Measurements from ENCODE around the gene ABLIM3. TPM values are rescaled to one million over a fixed set of nuclear protein-coding genes. Genes with fewer than 3 reads are reported as not detected.

Gene ABLIM3
- total and polyA plus RNA-seq, 10 of the 15 experiments (the other 5 are each of a cell fraction or from before 2014, with no cell fraction given): 0.03 TPM; not detected in 9

DNA sequence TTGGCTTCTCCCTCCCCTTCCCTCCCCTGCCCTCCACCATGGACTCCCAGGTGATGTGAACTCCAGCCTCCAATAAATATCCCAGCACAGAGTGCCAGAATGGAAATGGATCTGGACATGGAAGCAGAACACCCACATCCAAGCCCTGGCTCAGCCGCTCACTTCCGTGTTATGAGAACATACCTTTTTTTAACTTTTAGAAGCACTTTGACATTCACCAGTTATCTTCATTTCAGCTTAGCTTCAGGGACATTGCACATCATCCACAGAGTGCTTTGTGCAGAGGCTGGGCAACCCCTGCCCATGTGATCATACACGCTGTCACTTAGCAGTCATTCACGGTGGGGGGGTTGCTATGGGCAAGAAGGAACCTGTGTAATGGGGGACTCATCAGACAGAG lies 139.5 kb downstream of the ABLIM3 start:
- ChIA-PET RAD21 (ENCODE audit: unreplicated experiment) (no interaction called here), SMC1A (ENCODE audit: uncharacterized antibody, unreplicated experiment) (no interaction called here), CTCF (no interaction called here), POLR2A (no interaction called here)
- Histone ChIP-seq H3K4me1 (ENCODE audit: control insufficient read depth, insufficient read depth, low read length) (no peaks in the 10 kb centered on the region), H3K36me3 (ENCODE audit: control insufficient read depth in 2 of 2, insufficient read depth in 2 of 2, low read length in 1 of 2) (no peaks in the 10 kb centered on the region), H3K27ac (ENCODE audit: control insufficient read depth, insufficient read depth) (no peak overlapping the region), H2AFZ (ENCODE audit: control insufficient read depth, low read depth, low read length) (no peak overlapping the region), H4K20me1 (ENCODE audit: control insufficient read depth, insufficient read depth) (no peaks in the 10 kb centered on the region), H3K9me3 (replicated peaks; ENCODE audit: control insufficient read depth, insufficient read depth, low read length) (no peaks in the 10 kb centered on the region), H3K79me2 (ENCODE audit: control insufficient read depth, insufficient read depth, low read length) (no peaks in the 10 kb centered on the region), H3K4me3 (no peak overlapping the region), H3K4me2 (ENCODE audit: control insufficient read depth, insufficient read depth) (no peak overlapping the region), H3K27me3 (replicated peaks in 1 of 2; ENCODE audit: control insufficient read depth in 2 of 2, insufficient read depth in 2 of 2, low read length in 1 of 2) (peaks cover 0 to 5% of the 10 kb centered on the region in 2 experiments; a peak in 1 of 4 replicates), H3K9ac (ENCODE audit: control insufficient read depth, insufficient read depth, low read length) (no peak overlapping the region)
- TF ChIP-seq TCF3 (IDR thresholded peaks at IDR 0.05; ENCODE audit: borderline replicate concordance, insufficient read depth, low read depth, low read length): no peak
- TF ChIP-seq, protein P1, sequence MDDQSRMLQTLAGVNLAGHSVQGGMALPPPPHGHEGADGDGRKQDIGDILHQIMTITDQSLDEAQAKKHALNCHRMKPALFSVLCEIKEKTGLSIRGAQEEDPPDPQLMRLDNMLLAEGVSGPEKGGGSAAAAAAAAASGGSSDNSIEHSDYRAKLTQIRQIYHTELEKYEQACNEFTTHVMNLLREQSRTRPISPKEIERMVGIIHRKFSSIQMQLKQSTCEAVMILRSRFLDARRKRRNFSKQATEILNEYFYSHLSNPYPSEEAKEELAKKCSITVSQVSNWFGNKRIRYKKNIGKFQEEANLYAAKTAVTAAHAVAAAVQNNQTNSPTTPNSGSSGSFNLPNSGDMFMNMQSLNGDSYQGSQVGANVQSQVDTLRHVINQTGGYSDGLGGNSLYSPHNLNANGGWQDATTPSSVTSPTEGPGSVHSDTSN (IDR thresholded peaks at IDR 0.05; ENCODE audit: insufficient replicate concordance, low read depth, low read length): no peak
- TF ChIP-seq RAD51 (IDR thresholded peaks at IDR 0.05): no peak
- TF ChIP-seq NFYA (IDR thresholded peaks at IDR 0.05; ENCODE audit: borderline replicate concordance, low read depth, low read length): no peak
- no peak for TF ChIP-seq SIX5 (IDR thresholded peaks at IDR 0.05; ENCODE audit: low read depth, low read length, severe bottlenecking)
- no peak for TF ChIP-seq NR2C1 (IDR thresholded peaks at IDR 0.05)
- in situ Hi-C loops (cut with MboI) (no loop called here), intact Hi-C loops (cut with micrococcal nuclease; ENCODE audit: unreplicated experiment) (no loop called here)
- DNase-seq (ENCODE audit: low read depth, low spot score): no peak
- 70% methylated on average over 4 of the region's 4 CpGs for WGBS (ENCODE audit: insufficient coverage, insufficient replicate concordance, low lambda C conversion rate, missing lambda C conversion rate)
- no peak for ATAC-seq
- no peak for FAIRE-seq
- no TSS peak for BruUV-seq (replicated peaks)
